NCI-H1417 treated with DMSO at 0.1 percent for 48 hours (cell line): Measurements from ENCODE around the gene ANKRD40CL.

Source experiments
- DNase-seq: peaks from one replicate; lab custom pipeline; 2025; lab: John Stamatoyannopoulos, UW

Gene ANKRD40CL

GRCh38 chr17:50787106-50787505 is 19.8 kb upstream of the ANKRD40CL start:
- DNase-seq, result no peak

GRCh38 chr17:50785946-50786570 is 18.7 kb upstream of the ANKRD40CL start:
- DNase-seq, result no peak

GRCh38 chr17:50785126-50785525 is 17.8 kb upstream of the ANKRD40CL start:
- DNase-seq, result no peak

- no peak for DNase-seq
Measured at GRCh38 chr17:50783905-50784304, 16.6 kb upstream of the ANKRD40CL start.

GRCh38 chr17:50783193-50783660 is 15.9 kb upstream of the ANKRD40CL start:
- DNase-seq, result peak; percentile 53

- no peak for DNase-seq
Measured at GRCh38 chr17:50781167-50781566, 13.8 kb upstream of the ANKRD40CL start.

- DNase-seq, result no peak
Measured at GRCh38 chr17:50779747-50780353, 12.5 kb upstream of the ANKRD40CL start.

GRCh38 chr17:50778988-50779387 is 11.7 kb upstream of the ANKRD40CL start:
- no peak for DNase-seq

- DNase-seq, result no peak
Measured at GRCh38 chr17:50778471-50778870, 11.2 kb upstream of the ANKRD40CL start.

GRCh38 chr17:50775926-50776325 is 8.6 kb upstream of the ANKRD40CL start:
- DNase-seq, result no peak

GRCh38 chr17:50774225-50774803 is 7.0 kb upstream of the ANKRD40CL start:
- DNase-seq, result no peak

GRCh38 chr17:50771991-50772785 is 4.9 kb upstream of the ANKRD40CL start:
- DNase-seq, result no peak

GRCh38 chr17:50770346-50770745 is 3.0 kb upstream of the ANKRD40CL start:
- DNase-seq, result no peak

- no peak for DNase-seq
Measured at GRCh38 chr17:50769884-50770283, 2.6 kb upstream of the ANKRD40CL start.

- no peak for DNase-seq
Measured at GRCh38 chr17:50768346-50768761, 1.0 kb upstream of the ANKRD40CL start.

GRCh38 chr17:50767030-50767429 is 288 bp downstream of the ANKRD40CL start:
- DNase-seq, result no peak

- DNase-seq, result no peak
Measured at GRCh38 chr17:50766222-50767023, 895 bp downstream of the ANKRD40CL start.

- no peak for DNase-seq
Measured at GRCh38 chr17:50765454-50766221, 1.7 kb downstream of the ANKRD40CL start.

GRCh38 chr17:50764734-50765149 is 2.6 kb downstream of the ANKRD40CL start:
- DNase-seq, result no peak

- DNase-seq, result no peak
Measured at GRCh38 chr17:50763716-50764475, 3.4 kb downstream of the ANKRD40CL start.
